IPS DF 6.9 (cell line): ENCODE data around the gene IL25.
"Not testable (repeated sequence)": the region's sequence is repeated elsewhere in the genome, so short reads cannot be mapped to it uniquely, and the experiment has no call there.

ENCODE experiments used
- DNase-seq: peaks from one replicate; pipeline ENCODE4 v3.0.0-alpha.2; 2013; ENCODE audit warnings: low read depth, low spot score
- H3K27ac ChIP-seq: one replicate; pipeline ENCODE4 v1.5.1; 2013; ENCODE audit warnings: low read length, control low read depth
- H3K27me3 ChIP-seq: 2 replicates; pipeline ENCODE4 v1.6.1; 2013; ENCODE audit warnings: mild to moderate bottlenecking, low read length; ENCODE audit not compliant: control insufficient read depth, insufficient read depth
- H3K36me3 ChIP-seq: 2 replicates; pipeline ENCODE4 v1.6.1; 2013; ENCODE audit warnings: low read length; ENCODE audit not compliant: control insufficient read depth, insufficient read depth
- H3K4me1 ChIP-seq: 2 replicates; pipeline ENCODE4 v1.6.1; 2013; ENCODE audit warnings: low read length; ENCODE audit not compliant: control insufficient read depth, insufficient read depth
- H3K4me3 ChIP-seq: 2 replicates; pipeline ENCODE4 v1.5.1; 2013; ENCODE audit warnings: mild to moderate bottlenecking, low read length
- H3K9me3 ChIP-seq: 2 replicates; pipeline ENCODE4 v1.6.1; 2013; ENCODE audit warnings: low read length, inconsistent platforms; ENCODE audit not compliant: control insufficient read depth, insufficient read depth
- WGBS: extraction: QIAGEN DNeasy Blood & Tissue Kit; methylation state at CpG from one replicate; pipeline ENCODE4 v1.1.7; 2013; ENCODE audit warnings: mixed read lengths, missing lambda C conversion rate; ENCODE audit not compliant: insufficient read length, insufficient coverage; 5-methylcytosine and 5-hydroxymethylcytosine counted together

Gene IL25

GRCh38 chr14:23372509-23372908 lies at the start of gene IL25:
Gene IL25 (plus strand): TSS chr14:23372809.
- no peaks in the 10 kb centered on the region for H3K27me3 ChIP-seq
- no peak for DNase-seq

DNA sequence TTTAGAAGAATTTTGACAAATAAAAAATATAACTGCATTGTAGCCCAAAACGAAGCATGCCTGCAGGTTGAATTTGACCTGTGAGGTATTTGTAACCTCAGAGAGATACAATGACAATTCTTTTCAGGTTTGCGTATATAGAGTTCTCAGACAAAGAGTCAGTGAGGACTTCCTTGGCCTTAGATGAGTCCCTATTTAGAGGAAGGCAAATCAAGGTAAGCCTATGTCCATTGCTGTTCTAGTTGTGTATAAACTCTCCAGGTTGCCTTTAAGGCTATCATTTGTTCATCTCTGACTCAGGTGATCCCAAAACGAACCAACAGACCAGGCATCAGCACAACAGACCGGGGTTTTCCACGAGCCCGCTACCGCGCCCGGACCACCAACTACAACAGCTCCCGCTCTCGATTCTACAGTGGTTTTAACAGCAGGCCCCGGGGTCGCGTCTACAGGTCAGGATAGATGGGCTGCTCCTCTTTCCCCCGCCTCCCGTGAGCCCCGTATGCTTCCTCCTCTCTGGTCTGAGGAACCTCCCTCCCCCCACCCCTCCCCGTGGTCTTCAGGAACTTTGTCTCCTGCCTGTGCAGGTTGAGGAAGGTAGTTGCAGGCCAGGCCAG lies 48.7 kb upstream of the IL25 start:
- Histone ChIP-seq H3K36me3 (peaks cover 18% of the 10 kb centered on the region), H3K4me1 (peaks cover 1% of the 10 kb centered on the region; the same call in 1 of the 2 replicates), H3K27me3 (no peaks in the 10 kb centered on the region), H3K9me3 (no peaks in the 10 kb centered on the region), H3K4me3 (no peak overlapping the region), H3K27ac (no peak overlapping the region)
- DNase-seq, result no peak
- no CpG with 5 or more reads among the region's 18 CpGs for WGBS

More at GRCh38 chr14:23372509-23372908, at the start of gene IL25:
- no peaks in the 10 kb centered on the region for H3K9me3 ChIP-seq
- no peaks in the 10 kb centered on the region for H3K36me3 ChIP-seq
- WGBS, result no CpG with 5 or more reads among the region's 2 CpGs
- no peaks in the 10 kb centered on the region for H3K4me1 ChIP-seq
- no peak within 1 kb of the TSS for H3K27ac ChIP-seq
- no peak within 1 kb of the TSS for H3K4me3 ChIP-seq

DNA sequence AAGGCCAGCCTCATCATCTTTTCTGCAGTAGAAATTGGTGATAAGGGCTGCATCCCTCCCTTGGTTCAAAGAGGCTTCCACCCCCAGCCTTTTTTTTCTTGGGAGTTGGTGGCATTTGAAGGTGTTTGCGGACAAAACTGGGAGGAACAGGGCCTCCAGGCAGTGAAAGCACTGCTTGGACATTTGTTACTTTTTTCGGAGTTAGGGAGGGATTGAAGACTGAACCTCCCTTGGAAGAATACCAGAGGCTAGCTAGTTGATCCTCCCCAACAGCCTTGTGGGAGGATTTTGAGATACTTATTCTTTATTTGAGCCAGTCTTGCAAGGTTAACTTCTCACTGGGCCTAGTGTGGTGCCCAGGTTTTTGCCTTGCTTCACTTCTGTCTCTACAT lies 48.2 kb upstream of the IL25 start:
- Histone ChIP-seq H3K36me3 (peaks cover 18% of the 10 kb centered on the region), H3K9me3 (no peaks in the 10 kb centered on the region), H3K27me3 (no peaks in the 10 kb centered on the region), H3K4me3 (no peak overlapping the region), H3K4me1 (peaks cover 1% of the 10 kb centered on the region; the same call in 1 of the 2 replicates), H3K27ac (no peak overlapping the region)
- DNase-seq, result no peak
- no CpG with 5 or more reads among the region's 2 CpGs for WGBS

DNA sequence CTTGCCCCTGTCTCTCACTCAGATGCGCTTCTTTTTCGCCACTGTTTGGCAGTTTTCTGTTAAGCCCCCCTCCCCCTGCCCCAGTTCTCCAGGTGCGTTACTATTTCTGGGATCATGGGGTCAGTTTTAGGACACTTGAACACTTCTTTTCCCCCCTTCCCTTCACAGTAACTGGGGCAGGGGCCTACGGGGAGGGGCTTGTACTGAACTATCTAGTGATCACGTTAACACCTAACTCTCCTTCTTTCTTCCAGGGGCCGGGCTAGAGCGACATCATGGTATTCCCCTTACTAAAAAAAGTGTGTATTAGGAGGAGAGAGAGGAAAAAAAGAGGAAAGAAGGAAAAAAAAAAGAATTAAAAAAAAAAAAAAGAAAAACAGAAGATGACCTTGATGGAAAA lies 47.6 kb upstream of the IL25 start:
- H3K4me3 ChIP-seq, result no peak overlapping the region
- no CpG with 5 or more reads among the region's 7 CpGs for WGBS
- peaks cover 1% of the 10 kb centered on the region; the same call in 1 of the 2 replicates for H3K4me1 ChIP-seq
- peaks cover 18% of the 10 kb centered on the region for H3K36me3 ChIP-seq
- no peak for DNase-seq
- no peaks in the 10 kb centered on the region for H3K9me3 ChIP-seq
- H3K27ac ChIP-seq, result no peak overlapping the region
- H3K27me3 ChIP-seq, result no peaks in the 10 kb centered on the region

- not testable (repeated sequence) for H3K4me1 ChIP-seq, DNase-seq, H3K4me3 ChIP-seq, H3K9me3 ChIP-seq, H3K27me3 ChIP-seq, H3K27ac ChIP-seq
- WGBS, result no CpG with 5 or more reads among the region's 5 CpGs
- peaks cover 18% of the 10 kb centered on the region for H3K36me3 ChIP-seq
Observed at GRCh38 chr14:23325746-23326145, 46.9 kb upstream of the IL25 start.

GRCh38 chr14:23326491-23327332 lies 45.9 kb upstream of the IL25 start:
- no peaks in the 10 kb centered on the region; the same call in 1 of the 2 replicates for H3K4me1 ChIP-seq
- WGBS, result no CpG with 5 or more reads among the region's 13 CpGs
- H3K27me3 ChIP-seq, result no peaks in the 10 kb centered on the region
- DNase-seq, result no peak
- H3K36me3 ChIP-seq, result peaks cover 18% of the 10 kb centered on the region
- H3K27ac ChIP-seq, result no peak overlapping the region
- H3K9me3 ChIP-seq, result no peaks in the 10 kb centered on the region
- H3K4me3 ChIP-seq, result no peak overlapping the region

DNA sequence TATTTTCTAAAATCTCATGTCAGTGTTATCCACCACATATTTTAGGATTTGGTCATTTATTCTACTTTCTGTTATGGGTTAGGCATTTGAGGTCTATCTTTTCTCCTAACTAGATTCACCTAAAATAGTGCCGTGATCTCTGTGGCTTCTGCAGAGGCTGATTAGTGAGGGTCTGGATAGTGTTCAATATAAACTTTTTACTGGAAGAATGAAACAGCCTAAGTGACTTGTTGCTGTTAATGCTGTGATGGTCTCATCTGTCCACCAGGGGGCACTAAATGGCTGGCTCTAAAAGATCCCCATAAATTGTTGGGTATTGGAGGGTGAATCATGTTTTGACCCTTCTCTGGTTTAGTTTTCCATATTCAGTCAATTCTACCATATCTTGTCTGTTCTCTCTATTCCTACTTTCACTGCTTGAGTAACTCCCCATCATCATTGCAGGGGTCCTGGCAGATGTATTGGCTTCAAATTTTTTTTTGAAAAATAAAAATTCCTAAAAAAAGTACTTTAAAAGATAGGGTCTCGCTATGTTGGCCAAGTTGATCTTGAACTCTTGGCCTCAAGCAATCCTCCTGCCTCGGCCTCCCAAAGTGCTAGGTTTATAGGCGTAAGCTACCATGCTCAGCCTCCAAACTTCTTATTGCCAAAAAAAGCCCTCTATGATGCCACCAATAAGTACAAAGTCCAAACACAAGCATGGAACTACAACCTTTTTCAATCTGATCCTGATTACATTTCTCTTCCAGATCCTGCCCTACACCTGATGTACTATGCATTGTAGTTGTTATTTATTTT lies 44.5 kb upstream of the IL25 start:
- WGBS, result no CpG with 5 or more reads among the region's 4 CpGs

DNA sequence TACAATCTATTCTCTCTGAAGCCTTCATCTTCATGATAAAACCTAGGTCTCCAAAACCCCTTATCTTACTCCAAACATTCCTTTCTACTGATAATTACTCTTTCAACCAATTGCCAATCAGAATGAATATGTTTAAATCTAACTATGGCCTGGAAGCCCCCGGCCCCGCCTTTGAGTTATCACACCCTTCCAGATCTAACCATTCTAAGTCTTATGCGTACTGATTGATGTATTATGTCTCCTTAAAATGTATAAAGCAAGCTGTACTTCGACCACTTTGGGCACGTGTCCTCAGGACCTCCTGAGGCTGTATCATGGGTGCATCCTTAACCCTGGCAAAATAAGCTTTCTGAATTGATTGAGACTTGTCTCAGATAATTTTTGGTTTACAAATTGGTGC lies 37.0 kb upstream of the IL25 start:
- Histone ChIP-seq H3K36me3 (no peaks in the 10 kb centered on the region), H3K27me3 (no peaks in the 10 kb centered on the region), H3K9me3 (no peaks in the 10 kb centered on the region), H3K4me3 (no peak overlapping the region), H3K4me1 (no peaks in the 10 kb centered on the region), H3K27ac (no peak overlapping the region)
- DNase-seq, result no peak
- whole genome bisulfite sequencing, result no CpG with 5 or more reads among the region's 5 CpGs

More for the DNA sequence above, 44.5 kb upstream of the IL25 start:
- no peak overlapping the region for H3K4me3 ChIP-seq
- no peaks in the 10 kb centered on the region for H3K9me3 ChIP-seq
- peaks cover 14% of the 10 kb centered on the region for H3K36me3 ChIP-seq
- no peaks in the 10 kb centered on the region for H3K27me3 ChIP-seq
- H3K4me1 ChIP-seq, result no peaks in the 10 kb centered on the region
- no peak for DNase-seq
- no peak overlapping the region for H3K27ac ChIP-seq

- Histone ChIP-seq H3K4me3 (no peak overlapping the region), H3K36me3 (no peaks in the 10 kb centered on the region), H3K4me1 (no peaks in the 10 kb centered on the region), H3K27me3 (no peaks in the 10 kb centered on the region), H3K9me3 (no peaks in the 10 kb centered on the region), H3K27ac (no peak overlapping the region)
- DNase-seq, result no peak
- no CpG with 5 or more reads among the region's 1 CpG for WGBS
Observed at GRCh38 chr14:23339506-23340268, 32.9 kb upstream of the IL25 start.

DNA sequence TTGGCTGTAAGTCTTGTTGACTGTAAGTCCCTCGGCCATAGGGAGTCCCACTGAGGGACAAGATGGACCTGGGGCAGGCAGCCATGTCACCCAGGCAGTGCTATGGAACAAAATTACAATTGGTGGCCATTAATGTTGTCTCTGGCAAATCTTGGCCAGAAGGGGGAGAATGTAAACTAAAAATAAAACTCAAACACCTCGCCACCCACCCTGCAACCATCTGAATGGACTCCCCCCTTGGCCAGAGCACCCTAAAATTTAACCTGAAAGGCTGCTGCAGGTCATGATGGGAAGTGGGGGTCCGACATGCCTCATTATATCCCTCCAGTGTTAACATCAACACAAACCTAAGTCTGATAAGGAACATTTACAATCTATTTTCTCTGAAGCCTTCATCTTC lies 28.1 kb upstream of the IL25 start:
- Histone ChIP-seq H3K9me3 (no peaks in the 10 kb centered on the region), H3K36me3 (no peaks in the 10 kb centered on the region), H3K4me1 (no peaks in the 10 kb centered on the region), H3K4me3 (no peak overlapping the region), H3K27me3 (no peaks in the 10 kb centered on the region), H3K27ac (no peak overlapping the region)
- no CpG with 5 or more reads among the region's 3 CpGs for WGBS
- DNase-seq, result no peak
